K562 (cell line): Measurements from ENCODE around the gene REEP2. TPM values are rescaled to one million over a fixed set of nuclear protein-coding genes. Genes with fewer than 3 reads are reported as not detected.

Experiments
- BCL6 ChIP-seq: fragments of 250-450 bp; sonication (Bioruptor Pico); IDR thresholded peaks from 2 replicates; pipeline ENCODE4 v1.4.0; 2020
- HDAC3 ChIP-seq: fragments of 450-650 bp; IDR thresholded peaks from 2 replicates; pipeline ENCODE4 v1.6.1; 2018; ENCODE audit warnings: borderline replicate concordance, mild to moderate bottlenecking, moderate library complexity; ENCODE audit not compliant: partially characterized antibody
- HDAC8 ChIP-seq: fragments of 450-650 bp; IDR thresholded peaks from 2 replicates; pipeline ENCODE4 v1.6.1; 2016; ENCODE audit warnings: mild to moderate bottlenecking, missing genetic modification characterization, moderate library complexity, missing compliant biosample characterization
- MNT ChIP-seq, 2 experiments: fragments of 450-650 bp; conservative IDR thresholded peaks; 2 replicates each; pipeline ENCODE4 v1.6.1; 2017; ENCODE audit warnings: mild to moderate bottlenecking in 2 of 2, moderate library complexity in 2 of 2
- NKRF ChIP-seq: fragments of 450-650 bp; IDR thresholded peaks from 2 replicates; pipeline ENCODE4 v1.6.1; 2016; ENCODE audit warnings: borderline replicate concordance
- ZNF124 ChIP-seq: sonication (generic); formaldehyde crosslinking; IDR thresholded peaks from 2 replicates; pipeline ENCODE4 v1.8.1; 2022; ENCODE audit warnings: missing genetic modification reagents
- ZNF740 ChIP-seq, 3 experiments: fragments of 200-800 bp in 1 of 3; sonication (Bioruptor generic) in 1 of 3; sonication (generic) in 1 of 3; formaldehyde crosslinking in 1 of 3; IDR thresholded peaks; 2 replicates each; pipeline versions ENCODE4 v1.6.1 to v1.8.0; 2016 to 2022; ENCODE audit warnings: mild to moderate bottlenecking in 2 of 3, missing compliant biosample characterization in 2 of 3, missing genetic modification characterization in 2 of 3, missing genetic modification reagents in 1 of 3
- polyA plus RNA-seq, 8 experiments: library from polyadenylated mRNA; depleted of rRNA in 4 of 8; stranded (reverse) in 5 of 8; unstranded in 3 of 8; fragments of >200 nt; fragmentation: Nextera tagmentation in 2 of 8; fragmentation: Illumina TruSeq in 1 of 8; extraction: Ambion mirVana in 2 of 8; extraction: Trizol in 1 of 8; gene quantifications; 2 replicates each; pipeline versions ENCODE4 v1.2.1 to v1.2.3, GENCODE V29; 2011 to 2014; ENCODE audit warnings: inconsistent platforms in 1 of 8, missing spikeins in 1 of 8
- total RNA-seq, 7 experiments: library from RNA; depleted of rRNA in 6 of 7; stranded (reverse); fragments of >200 nt in 6 of 7; fragmentation: Illumina TruSeq in 2 of 7; extraction: Trizol in 2 of 7; gene quantifications; 2 replicates each; pipeline versions ENCODE4 v1.2.1 to v1.2.3, GENCODE V29; 2011 to 2021; ENCODE audit warnings: low replicate concordance in 1 of 7
- TF ChIP-seq, protein P1 (sequence below): fragments of 450-650 bp; IDR thresholded peaks from 2 replicates; pipeline ENCODE4 v1.7.1; 2018; ENCODE audit warnings: mild to moderate bottlenecking, low read depth; ENCODE audit not compliant: partially characterized antibody
- TF ChIP-seq, protein P2 (sequence below), 2 experiments: IDR thresholded peaks in 1 of 2; conservative IDR thresholded peaks in 1 of 2; 2 replicates each; pipeline ENCODE4 v1.6.1; 2016; ENCODE audit warnings: low read depth in 2 of 2, mild to moderate bottlenecking in 1 of 2, missing compliant biosample characterization in 1 of 2, missing genetic modification characterization in 1 of 2, moderate library complexity in 1 of 2
- TF ChIP-seq, protein P3 (sequence below): fragments of 450-650 bp; IDR thresholded peaks from 2 replicates; pipeline ENCODE4 v1.6.1; 2016; ENCODE audit warnings: missing biosample characterization, missing genetic modification characterization
- TF ChIP-seq, protein P4 (sequence below): fragments of 250-450 bp; sonication (Bioruptor Pico); IDR thresholded peaks from 2 replicates; pipeline ENCODE4 v1.5.0; 2020; ENCODE audit warnings: mild to moderate bottlenecking

REEP2 gene
- total and polyA plus RNA-seq, 9 of the 15 experiments (the other 6 are each of a cell fraction or from before 2014, with no cell fraction given): 0.03 to 1.1 (median 0.12) TPM; not detected in 1

GRCh38 chr5:138465261-138466124 lies 26.6 kb downstream of the REEP2 start, which contains the start of gene EGR1 (continued):
- peak; percentile 19 for TF ChIP-seq NKRF
- TF ChIP-seq ZNF124 (CRISPR knock-in tag): no peak
- TF ChIP-seq, protein P1, sequence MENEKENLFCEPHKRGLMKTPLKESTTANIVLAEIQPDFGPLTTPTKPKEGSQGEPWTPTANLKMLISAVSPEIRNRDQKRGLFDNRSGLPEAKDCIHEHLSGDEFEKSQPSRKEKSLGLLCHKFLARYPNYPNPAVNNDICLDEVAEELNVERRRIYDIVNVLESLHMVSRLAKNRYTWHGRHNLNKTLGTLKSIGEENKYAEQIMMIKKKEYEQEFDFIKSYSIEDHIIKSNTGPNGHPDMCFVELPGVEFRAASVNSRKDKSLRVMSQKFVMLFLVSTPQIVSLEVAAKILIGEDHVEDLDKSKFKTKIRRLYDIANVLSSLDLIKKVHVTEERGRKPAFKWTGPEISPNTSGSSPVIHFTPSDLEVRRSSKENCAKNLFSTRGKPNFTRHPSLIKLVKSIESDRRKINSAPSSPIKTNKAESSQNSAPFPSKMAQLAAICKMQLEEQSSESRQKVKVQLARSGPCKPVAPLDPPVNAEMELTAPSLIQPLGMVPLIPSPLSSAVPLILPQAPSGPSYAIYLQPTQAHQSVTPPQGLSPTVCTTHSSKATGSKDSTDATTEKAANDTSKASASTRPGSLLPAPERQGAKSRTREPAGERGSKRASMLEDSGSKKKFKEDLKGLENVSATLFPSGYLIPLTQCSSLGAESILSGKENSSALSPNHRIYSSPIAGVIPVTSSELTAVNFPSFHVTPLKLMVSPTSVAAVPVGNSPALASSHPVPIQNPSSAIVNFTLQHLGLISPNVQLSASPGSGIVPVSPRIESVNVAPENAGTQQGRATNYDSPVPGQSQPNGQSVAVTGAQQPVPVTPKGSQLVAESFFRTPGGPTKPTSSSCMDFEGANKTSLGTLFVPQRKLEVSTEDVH: no peak
- TF ChIP-seq ZNF740 (CRISPR knock-in tag; IDR thresholded peaks at IDR 0.05): no peak
- no peak for TF ChIP-seq ZNF740 (tag; IDR thresholded peaks at IDR 0.05)
- TF ChIP-seq, protein P2, sequence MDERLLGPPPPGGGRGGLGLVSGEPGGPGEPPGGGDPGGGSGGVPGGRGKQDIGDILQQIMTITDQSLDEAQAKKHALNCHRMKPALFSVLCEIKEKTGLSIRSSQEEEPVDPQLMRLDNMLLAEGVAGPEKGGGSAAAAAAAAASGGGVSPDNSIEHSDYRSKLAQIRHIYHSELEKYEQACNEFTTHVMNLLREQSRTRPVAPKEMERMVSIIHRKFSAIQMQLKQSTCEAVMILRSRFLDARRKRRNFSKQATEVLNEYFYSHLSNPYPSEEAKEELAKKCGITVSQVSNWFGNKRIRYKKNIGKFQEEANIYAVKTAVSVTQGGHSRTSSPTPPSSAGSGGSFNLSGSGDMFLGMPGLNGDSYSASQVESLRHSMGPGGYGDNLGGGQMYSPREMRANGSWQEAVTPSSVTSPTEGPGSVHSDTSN (CRISPR knock-in tag; IDR thresholded peaks at IDR 0.05; ENCODE audit: low read depth): no peak
- TF ChIP-seq, protein P2 (tag; conservative IDR thresholded peaks at IDR 0.05; ENCODE audit: low read depth): no peak
- TF ChIP-seq, protein P3, sequence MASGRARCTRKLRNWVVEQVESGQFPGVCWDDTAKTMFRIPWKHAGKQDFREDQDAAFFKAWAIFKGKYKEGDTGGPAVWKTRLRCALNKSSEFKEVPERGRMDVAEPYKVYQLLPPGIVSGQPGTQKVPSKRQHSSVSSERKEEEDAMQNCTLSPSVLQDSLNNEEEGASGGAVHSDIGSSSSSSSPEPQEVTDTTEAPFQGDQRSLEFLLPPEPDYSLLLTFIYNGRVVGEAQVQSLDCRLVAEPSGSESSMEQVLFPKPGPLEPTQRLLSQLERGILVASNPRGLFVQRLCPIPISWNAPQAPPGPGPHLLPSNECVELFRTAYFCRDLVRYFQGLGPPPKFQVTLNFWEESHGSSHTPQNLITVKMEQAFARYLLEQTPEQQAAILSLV (tag): no peak
- no peak for TF ChIP-seq HDAC8 (tag)
- TF ChIP-seq BCL6 (CRISPR knock-in tag): no peak
- TF ChIP-seq, protein P4, sequence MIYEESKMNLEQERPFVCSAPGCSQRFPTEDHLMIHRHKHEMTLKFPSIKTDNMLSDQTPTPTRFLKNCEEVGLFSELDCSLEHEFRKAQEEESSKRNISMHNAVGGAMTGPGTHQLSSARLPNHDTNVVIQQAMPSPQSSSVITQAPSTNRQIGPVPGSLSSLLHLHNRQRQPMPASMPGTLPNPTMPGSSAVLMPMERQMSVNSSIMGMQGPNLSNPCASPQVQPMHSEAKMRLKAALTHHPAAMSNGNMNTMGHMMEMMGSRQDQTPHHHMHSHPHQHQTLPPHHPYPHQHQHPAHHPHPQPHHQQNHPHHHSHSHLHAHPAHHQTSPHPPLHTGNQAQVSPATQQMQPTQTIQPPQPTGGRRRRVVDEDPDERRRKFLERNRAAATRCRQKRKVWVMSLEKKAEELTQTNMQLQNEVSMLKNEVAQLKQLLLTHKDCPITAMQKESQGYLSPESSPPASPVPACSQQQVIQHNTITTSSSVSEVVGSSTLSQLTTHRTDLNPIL (CRISPR knock-in tag): no peak
- TF ChIP-seq MNT (conservative IDR thresholded peaks at IDR 0.05): no peak
- no peak for TF ChIP-seq HDAC3
